ENCODE data around the gene GNAT3.

The GNAT3 gene

GRCh38 chr7:80467069-80467468, 44.8 kb downstream of the GNAT3 start:
- in situ Hi-C loops (cut with HindIII; ENCODE audit: low sequenced_read_pairs), result no loop called here

- in situ Hi-C loops (cut with HindIII; ENCODE audit: low sequenced_read_pairs), result no loop called here
These were observed 45.2 kb downstream of the GNAT3 start for GRCh38 chr7:80466636-80467035.

GRCh38 chr7:80464211-80464610, 47.7 kb downstream of the GNAT3 start:
- in situ Hi-C loops (cut with HindIII; ENCODE audit: low sequenced_read_pairs), result no loop called here

GRCh38 chr7:80463272-80463920, 48.5 kb downstream of the GNAT3 start:
- in situ Hi-C loops (cut with HindIII; ENCODE audit: low sequenced_read_pairs), result no loop called here

GRCh38 chr7:80460857-80461256, 51.0 kb downstream of the GNAT3 start:
- in situ Hi-C loops (cut with HindIII; ENCODE audit: low sequenced_read_pairs), result no loop called here

- in situ Hi-C loops (cut with HindIII; ENCODE audit: low sequenced_read_pairs), result no loop called here
These were observed 51.9 kb downstream of the GNAT3 start for GRCh38 chr7:80459776-80460510.

GRCh38 chr7:80458822-80459725, 52.8 kb downstream of the GNAT3 start:
- in situ Hi-C loops (cut with HindIII; ENCODE audit: low sequenced_read_pairs), result no loop called here

DNA sequence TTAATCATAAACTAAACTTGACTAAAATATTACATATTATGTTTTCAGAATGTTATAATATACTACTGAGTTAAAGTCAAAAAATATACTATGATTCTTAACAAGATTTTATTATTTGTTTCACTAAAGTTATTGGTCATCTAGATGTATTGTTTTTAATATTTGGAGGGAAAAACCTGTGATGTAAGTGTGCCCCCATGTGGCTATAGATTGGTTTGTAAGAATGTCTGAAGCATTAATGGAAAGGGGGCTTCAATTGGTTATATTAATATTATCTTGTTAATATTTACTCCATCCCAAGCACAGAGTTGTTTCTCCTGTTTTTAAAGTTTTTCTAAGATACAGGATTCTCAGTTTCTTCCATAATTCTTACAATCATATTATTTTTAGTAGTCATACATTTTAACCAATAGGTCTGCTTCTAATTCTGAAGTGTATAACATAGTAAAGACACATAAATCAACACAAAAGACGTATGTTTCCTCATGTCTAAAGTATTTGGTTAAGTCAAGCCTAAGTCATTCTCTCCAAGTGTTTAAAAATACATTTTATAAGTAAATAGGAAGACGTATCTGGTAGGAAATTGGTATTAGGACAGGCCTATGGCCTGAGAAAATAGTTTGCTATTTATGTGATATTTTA, 58.0 kb downstream of the GNAT3 start:
- in situ Hi-C loops (cut with HindIII; ENCODE audit: low sequenced_read_pairs), result no loop called here

GRCh38 chr7:80450621-80451308, 61.1 kb downstream of the GNAT3 start:
- in situ Hi-C loops (cut with HindIII; ENCODE audit: low sequenced_read_pairs), result no loop called here

DNA sequence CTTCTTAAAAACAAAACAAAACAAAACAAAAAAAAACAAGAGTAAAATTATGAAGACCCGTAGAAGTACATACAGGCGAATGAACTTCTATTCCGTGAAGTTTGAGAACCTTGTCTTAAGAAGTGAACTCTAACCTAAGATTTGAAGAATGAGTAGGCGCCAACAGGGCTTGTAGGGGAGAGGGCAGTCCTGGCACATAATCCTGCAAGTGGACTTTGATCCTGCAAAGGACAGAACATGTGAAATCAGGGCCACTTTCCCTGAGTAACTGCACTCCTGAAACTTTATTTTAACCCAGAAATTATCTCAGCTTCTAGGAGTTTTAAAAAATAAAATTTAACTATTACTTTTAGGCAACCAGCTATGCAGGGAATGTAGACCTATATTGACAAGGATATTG, 62.0 kb downstream of the GNAT3 start:
- in situ Hi-C loops (cut with HindIII; ENCODE audit: low sequenced_read_pairs), result loop anchor here (25.0 kb wide), 1 partner anchor 212 kb away; no protein-coding TSS in a partner anchor

DNA sequence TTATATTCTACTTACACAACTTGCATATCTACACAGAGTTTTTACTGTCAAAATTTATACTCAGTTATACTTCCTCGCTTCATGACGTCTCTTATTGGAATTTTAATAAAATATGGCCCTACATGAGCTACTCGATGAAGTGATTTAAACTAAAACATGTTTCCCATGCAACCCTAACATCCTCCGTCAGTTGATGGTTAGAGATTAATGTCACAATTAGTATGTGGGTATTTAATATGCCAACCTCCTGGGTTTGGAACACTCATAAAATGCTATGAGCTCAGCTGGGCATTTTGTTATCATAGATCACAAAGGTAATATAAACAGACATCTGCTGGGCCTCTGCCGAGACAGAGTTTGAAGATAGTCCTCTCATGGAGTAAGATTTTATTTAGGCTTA, 66.5 kb downstream of the GNAT3 start:
- in situ Hi-C loops (cut with HindIII; ENCODE audit: low sequenced_read_pairs), result loop anchor here (25.0 kb wide), 1 partner anchor 217 kb away; no protein-coding TSS in a partner anchor

DNA sequence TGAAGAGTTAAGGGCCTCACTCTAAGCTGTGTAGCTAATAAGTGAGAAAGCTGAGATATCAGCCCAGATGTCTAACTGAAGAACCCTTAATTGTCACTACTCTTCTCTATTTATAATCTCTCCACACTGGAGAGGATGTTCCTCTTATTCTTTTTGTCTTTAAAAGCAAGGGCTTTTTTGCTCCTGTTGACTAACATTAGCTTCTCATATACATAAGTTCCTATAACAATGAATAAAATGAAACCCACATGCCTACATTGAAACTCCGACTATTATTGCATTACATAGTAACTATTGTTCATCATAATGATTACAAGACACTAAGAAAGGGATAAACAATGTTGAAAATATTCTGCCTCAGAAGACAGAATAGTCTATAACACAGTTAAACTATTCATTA, 67.1 kb downstream of the GNAT3 start:
- in situ Hi-C loops (cut with HindIII; ENCODE audit: low sequenced_read_pairs), result loop anchor here (25.0 kb wide), 1 partner anchor 217 kb away; no protein-coding TSS in a partner anchor

- in situ Hi-C loops (cut with HindIII; ENCODE audit: low sequenced_read_pairs), result loop anchor here (25.0 kb wide), 1 partner anchor 219 kb away; no protein-coding TSS in a partner anchor
These were observed 68.5 kb downstream of the GNAT3 start for GRCh38 chr7:80443325-80443724.

GRCh38 chr7:80440883-80441282, 71.0 kb downstream of the GNAT3 start:
- in situ Hi-C loops (cut with HindIII; ENCODE audit: low sequenced_read_pairs), result loop anchor here (25.0 kb wide), 1 partner anchor 221 kb away; no protein-coding TSS in a partner anchor

- in situ Hi-C loops (cut with HindIII; ENCODE audit: low sequenced_read_pairs), result loop anchor here (25.0 kb wide), 1 partner anchor 222 kb away; no protein-coding TSS in a partner anchor
These were observed 71.7 kb downstream of the GNAT3 start for GRCh38 chr7:80439894-80440821.

DNA sequence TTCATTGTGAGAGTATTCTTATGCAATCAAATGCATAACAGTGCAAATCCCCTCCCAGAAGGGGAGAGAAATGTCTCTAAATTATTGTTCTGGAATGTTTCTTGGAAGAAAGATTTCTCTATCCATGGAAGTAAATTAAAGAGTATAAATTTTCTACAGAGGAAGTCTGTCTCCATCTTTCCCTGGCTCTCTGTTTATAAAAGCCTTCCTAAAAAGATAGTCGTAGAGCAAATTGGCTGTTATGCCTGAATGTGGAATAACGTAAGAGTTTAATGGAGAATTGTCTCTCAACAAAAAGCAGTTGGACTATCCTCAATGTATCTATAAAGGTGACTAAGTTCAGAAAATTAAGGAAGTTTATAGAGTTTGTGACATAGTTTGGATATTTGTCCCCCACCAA, 76.3 kb downstream of the GNAT3 start:
- in situ Hi-C loops (cut with HindIII; ENCODE audit: low sequenced_read_pairs), result loop anchor here (25.0 kb wide), 1 partner anchor 227 kb away; no protein-coding TSS in a partner anchor

GRCh38 chr7:80434047-80434446, 77.8 kb downstream of the GNAT3 start:
- in situ Hi-C loops (cut with HindIII; ENCODE audit: low sequenced_read_pairs), result loop anchor here (25.0 kb wide), 1 partner anchor 228 kb away; no protein-coding TSS in a partner anchor

- in situ Hi-C loops (cut with HindIII; ENCODE audit: low sequenced_read_pairs), result loop anchor here (25.0 kb wide), 1 partner anchor 230 kb away; no protein-coding TSS in a partner anchor
These were observed 79.7 kb downstream of the GNAT3 start for GRCh38 chr7:80432166-80432565.

- in situ Hi-C loops (cut with HindIII; ENCODE audit: low sequenced_read_pairs), result loop anchor here (25.0 kb wide), 1 partner anchor 233 kb away; no protein-coding TSS in a partner anchor
These were observed 82.7 kb downstream of the GNAT3 start for GRCh38 chr7:80429181-80429580.

All from DLD1 (cell line).